Stimulated activated naive CD8-positive, alpha-beta T cell treated with anti-CD3 and anti-CD28 coated beads, Interleukin-15, amount 100 ng/mL, for 72 hours (primary cell): ENCODE data around the gene THBS2.
A peak's percentile ranks its signal among the peaks of the same experiment; 100 is the strongest.

Experiments used
- ATAC-seq: fragments of 150-1000 bp; cut with Tn5 transposase; 2 replicates; pipeline ENCODE4 v1.10.0; 2021; ENCODE audit warnings: mild to moderate bottlenecking, moderate library complexity
- DNase-seq, 2 donors: peaks; one replicate each; pipeline ENCODE4 v3.0.0; 2021 to 2022
- H3K27ac Mint-ChIP-seq, 2 donors: one replicate each; pipeline ENCODE4 v1.8.0; 2022; ENCODE audit warnings: mild to moderate bottlenecking in 2 of 2, mixed read lengths in 2 of 2, moderate library complexity in 2 of 2
- H3K27me3 Mint-ChIP-seq: one replicate; pipeline ENCODE4 v1.8.0; 2022; ENCODE audit warnings: mixed read lengths
- H3K4me1 Mint-ChIP-seq: one replicate; pipeline ENCODE4 v1.8.0; 2022; ENCODE audit warnings: mild to moderate bottlenecking, mixed read lengths
- H3K4me3 Mint-ChIP-seq, 2 donors: one replicate each; pipeline ENCODE4 v1.8.0; 2022; ENCODE audit warnings: mild to moderate bottlenecking in 2 of 2, mixed read lengths in 2 of 2, moderate library complexity in 1 of 2
- H3K9me3 Mint-ChIP-seq, 2 donors: one replicate each; pipeline ENCODE4 v1.8.0; 2022; ENCODE audit warnings: mixed read lengths in 2 of 2

Gene THBS2

DNA sequence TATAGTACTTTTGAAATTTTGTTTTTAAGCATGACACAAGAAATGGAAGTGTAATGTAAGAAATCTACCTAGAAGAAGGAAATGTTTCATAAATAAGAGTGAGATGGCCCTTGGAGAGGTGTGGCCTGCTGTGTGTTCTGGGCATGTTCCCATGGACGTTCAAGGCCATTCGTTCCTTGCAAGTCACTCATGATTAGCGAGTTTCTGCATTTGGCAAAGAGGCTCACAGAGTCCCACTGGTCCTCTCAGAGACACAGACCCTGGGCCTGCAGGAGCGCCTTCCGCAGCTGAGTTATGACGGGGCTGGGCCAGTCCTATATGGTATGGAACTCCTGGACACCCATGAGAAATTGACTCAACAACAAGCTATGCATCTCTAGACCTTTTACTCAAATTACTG lies 7.2 kb downstream of the THBS2 start:
- Mint-ChIP-seq H3K9me3 (peaks cover 8 to 14% of the 10 kb centered on the region in 2 donors), H3K4me3 (no peak overlapping the region), H3K27me3 (peaks cover 12% of the 10 kb centered on the region), H3K4me1 (no peaks in the 10 kb centered on the region), H3K27ac (no peak overlapping the region)
- DNase-seq (no peak), ATAC-seq (no peak)

DNA sequence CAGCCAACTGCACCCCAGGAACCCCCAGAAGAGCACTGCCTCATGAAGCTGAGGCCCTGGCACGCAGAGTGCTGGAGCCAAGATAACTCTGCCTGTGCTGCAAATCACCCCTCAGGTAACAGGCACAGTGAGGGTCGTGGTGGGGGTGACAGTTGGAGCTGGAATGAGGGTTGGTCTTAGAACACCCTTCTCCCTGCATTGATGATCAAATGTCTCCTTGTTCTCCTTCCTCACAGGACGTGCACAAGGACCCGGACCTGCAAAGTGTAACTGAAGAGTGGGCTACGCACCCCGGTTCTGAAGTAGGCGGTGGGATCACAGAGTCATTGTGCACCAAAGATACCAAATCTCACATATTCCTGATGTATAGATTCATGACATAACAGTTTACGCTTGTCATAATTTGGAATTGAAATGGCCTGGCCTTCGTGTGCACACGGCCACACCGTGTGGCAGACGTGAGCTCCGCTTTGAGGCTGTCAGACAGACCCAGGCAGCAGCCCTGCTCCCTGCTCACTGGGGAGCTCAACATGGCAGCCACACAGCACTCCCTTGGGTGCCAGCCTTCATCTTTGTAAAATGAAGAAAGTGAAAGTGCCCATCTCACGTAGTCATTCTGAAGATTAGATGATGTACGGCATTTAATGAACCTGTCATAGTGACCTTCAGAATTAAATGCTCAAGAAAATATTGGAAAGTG lies 8.8 kb downstream of the THBS2 start:
- no peak for DNase-seq
- peaks cover 8 to 14% of the 10 kb centered on the region in 2 donors for H3K9me3 Mint-ChIP-seq
- no peak overlapping the region for H3K27ac Mint-ChIP-seq

DNA sequence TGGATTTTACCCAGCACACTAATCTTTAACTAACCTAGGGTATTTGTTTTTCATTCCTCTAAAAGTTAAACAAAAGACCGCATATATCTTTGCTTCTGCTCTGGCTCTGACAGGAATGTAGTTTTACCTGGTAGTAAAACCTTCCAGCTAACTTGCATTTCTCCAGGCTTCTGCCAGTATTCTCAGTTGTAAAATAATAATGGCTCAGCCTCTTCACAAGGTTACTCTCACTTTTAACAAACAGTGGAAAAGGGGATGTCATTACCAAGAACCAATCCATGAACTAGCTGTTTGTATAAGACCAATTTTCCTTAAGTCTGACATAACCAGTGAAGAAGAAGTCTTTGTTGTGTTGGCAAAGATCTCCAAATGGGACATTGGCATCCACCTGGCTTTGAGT lies 10.0 kb downstream of the THBS2 start:
- Mint-ChIP-seq H3K27me3 (peaks cover 8% of the 10 kb centered on the region), H3K4me3 (no peak overlapping the region), H3K27ac (no peak overlapping the region), H3K4me1 (no peaks in the 10 kb centered on the region), H3K9me3 (peaks cover 8 to 14% of the 10 kb centered on the region in 2 donors)
- DNase-seq = no peak
- no peak for ATAC-seq

More for the DNA sequence above, 8.8 kb downstream of the THBS2 start:
- H3K27me3 Mint-ChIP-seq = no peaks in the 10 kb centered on the region
- no peaks in the 10 kb centered on the region for H3K4me1 Mint-ChIP-seq
- ATAC-seq = no peak
- H3K4me3 Mint-ChIP-seq = no peak overlapping the region

DNA sequence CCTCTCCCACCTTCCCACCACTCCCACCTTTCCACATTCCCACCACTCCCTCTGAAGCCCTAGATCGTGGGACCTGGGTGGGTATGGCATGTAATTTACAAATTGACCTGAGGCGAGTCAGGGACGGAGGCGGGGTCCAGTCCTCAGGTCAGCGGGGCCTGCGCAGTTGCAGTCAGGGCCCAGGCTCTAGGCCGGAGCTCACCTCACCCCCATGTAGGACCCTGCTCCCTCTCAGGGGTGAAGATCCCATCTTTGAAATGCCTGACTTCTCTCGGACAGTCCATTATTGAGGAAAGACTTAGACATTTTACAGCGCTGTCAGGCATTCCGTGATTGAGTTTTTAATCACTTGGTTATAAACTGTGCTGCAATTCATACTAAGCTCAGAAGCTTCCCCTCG lies 10.5 kb downstream of the THBS2 start:
- DNase-seq (peak; percentile 4 to 22), ATAC-seq (peak; percentile 19)
- peaks cover 9% of the 10 kb centered on the region for H3K27me3 Mint-ChIP-seq
- H3K9me3 Mint-ChIP-seq = peaks cover 8 to 12% of the 10 kb centered on the region in 2 donors
- no peak overlapping the region for H3K4me3 Mint-ChIP-seq
- no peaks in the 10 kb centered on the region for H3K4me1 Mint-ChIP-seq
- H3K27ac Mint-ChIP-seq = no peak overlapping the region

DNA sequence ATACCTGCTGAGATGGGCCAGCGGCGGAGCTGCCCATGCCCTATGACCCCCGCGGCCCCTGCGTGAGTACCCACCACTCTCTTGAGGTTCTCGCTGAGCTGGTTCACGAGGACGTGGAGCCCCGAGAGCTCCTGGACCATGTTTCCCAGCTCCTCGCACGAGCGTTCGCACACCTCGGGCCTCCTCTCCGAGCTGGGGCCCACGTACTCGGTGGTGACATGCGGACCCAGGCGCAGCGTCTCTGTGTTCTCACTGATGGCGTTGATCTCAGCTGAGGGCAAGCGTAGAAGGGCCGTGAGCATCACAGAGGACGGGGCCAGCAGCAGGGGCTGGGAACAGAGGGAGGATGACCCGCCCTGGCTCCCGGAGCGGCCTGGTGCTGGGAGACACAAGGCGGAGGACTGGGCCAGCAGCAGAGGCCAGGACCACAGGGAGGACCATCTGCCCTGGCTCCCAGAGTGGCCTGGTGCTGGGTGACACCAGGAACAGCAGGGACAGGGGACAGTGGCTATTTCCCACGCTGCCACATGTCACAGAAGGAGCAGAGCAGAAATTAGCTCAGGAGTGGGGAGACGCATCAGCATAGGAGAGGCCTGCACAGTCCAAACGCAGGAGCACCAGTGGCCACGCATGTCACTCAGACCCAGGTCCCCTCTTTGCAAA lies 11.8 kb downstream of the THBS2 start:
- no peaks in the 10 kb centered on the region for H3K9me3 Mint-ChIP-seq
- H3K27me3 Mint-ChIP-seq = peaks cover 9% of the 10 kb centered on the region
- no peak overlapping the region for H3K4me3 Mint-ChIP-seq
- DNase-seq = peak; percentile 4 to 38
- H3K27ac Mint-ChIP-seq = no peak overlapping the region
- ATAC-seq = peak; percentile 71
- H3K4me1 Mint-ChIP-seq = no peaks in the 10 kb centered on the region

DNA sequence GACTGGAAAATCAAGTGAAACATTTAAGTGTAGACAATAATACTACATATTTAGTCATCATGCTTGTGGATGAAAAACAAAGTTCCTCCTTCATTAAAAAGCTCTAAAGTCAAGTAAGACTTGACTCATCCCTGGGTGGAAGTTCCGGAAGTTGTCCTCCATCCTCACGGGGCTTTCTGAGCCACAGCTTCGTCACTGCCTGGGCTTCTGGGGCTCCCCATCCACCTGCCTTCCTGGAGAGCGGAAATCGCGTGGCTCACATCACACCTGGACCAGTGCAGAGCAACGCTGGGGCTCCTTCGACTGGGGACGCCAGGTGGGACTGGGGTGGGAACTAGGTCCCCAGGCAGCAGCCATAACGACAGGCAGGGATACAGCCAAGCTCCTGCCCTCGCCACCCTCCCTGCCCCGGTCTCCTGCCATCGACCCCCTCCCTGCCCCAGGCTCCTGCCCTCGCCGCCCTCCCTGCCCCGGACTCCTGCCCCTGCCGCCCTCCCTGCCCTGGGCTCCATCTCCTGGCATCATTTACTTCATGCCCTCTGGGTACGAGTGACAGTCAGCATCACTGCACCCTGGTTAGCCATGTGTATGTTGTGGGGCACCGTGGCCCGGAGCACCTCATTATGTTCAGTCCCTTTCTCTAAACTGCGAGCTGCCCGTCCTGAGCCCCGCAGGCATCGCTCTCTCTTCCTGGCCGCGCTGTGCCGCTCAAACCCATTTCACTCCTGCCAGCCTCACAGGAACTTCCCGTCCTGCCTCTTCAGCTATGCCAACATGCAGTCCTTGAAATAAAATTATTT lies 12.9 kb downstream of the THBS2 start:
- Mint-ChIP-seq H3K9me3 (no peaks in the 10 kb centered on the region), H3K27ac (no peak overlapping the region), H3K4me3 (no peak overlapping the region), H3K4me1 (no peaks in the 10 kb centered on the region), H3K27me3 (peaks cover 9% of the 10 kb centered on the region)
- peak; percentile 30 for ATAC-seq
- no peak for DNase-seq

DNA sequence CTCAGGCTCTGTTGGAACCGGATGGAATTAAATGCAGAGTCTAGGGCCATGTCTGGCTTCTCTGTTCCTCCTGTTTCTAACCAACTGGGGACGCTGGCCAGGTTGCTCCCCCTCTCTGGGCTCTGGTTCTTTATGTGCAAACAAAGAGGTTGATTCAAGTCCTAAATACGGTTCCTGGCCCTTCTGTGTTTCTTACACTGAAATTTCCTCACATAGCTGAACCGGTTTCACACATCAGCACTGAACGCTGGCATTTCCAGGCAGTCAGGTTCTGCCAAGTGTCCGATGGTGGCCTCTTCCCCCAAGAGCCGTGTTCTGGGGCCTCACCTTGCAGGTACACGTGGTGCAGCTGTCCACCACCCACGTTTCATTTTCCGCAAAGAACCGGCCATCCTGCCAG lies 13.5 kb downstream of the THBS2 start:
- H3K9me3 Mint-ChIP-seq = no peaks in the 10 kb centered on the region
- H3K27me3 Mint-ChIP-seq = peaks cover 9% of the 10 kb centered on the region
- DNase-seq (no peak), ATAC-seq (no peak)
- no peak overlapping the region for H3K4me3 Mint-ChIP-seq
- no peak overlapping the region for H3K27ac Mint-ChIP-seq
- H3K4me1 Mint-ChIP-seq = no peaks in the 10 kb centered on the region

DNA sequence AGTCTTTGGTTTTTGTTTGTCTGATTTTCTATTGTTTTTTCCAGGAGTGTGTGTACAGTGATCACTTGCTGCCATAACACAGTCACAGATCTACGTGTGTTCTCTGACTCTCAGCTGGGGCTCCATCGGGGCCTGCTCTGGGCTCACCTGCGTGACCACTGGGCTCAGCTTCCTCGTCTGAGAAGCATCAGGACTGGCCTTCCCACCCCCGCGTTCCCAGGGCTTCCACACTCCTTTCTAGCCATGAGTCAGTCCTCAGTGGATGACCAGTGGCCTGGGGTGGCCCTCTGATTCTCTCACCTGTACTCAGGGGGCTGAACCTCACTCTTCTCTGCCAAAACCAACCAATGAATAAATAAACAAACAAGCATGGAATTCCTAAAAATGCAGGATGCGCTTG lies 14.5 kb downstream of the THBS2 start:
- Mint-ChIP-seq H3K9me3 (peaks cover 4 to 5% of the 10 kb centered on the region in 2 donors), H3K4me1 (no peaks in the 10 kb centered on the region), H3K27ac (no peak overlapping the region), H3K27me3 (peaks cover 9% of the 10 kb centered on the region), H3K4me3 (no peak overlapping the region)
- DNase-seq = no peak
- no peak for ATAC-seq

DNA sequence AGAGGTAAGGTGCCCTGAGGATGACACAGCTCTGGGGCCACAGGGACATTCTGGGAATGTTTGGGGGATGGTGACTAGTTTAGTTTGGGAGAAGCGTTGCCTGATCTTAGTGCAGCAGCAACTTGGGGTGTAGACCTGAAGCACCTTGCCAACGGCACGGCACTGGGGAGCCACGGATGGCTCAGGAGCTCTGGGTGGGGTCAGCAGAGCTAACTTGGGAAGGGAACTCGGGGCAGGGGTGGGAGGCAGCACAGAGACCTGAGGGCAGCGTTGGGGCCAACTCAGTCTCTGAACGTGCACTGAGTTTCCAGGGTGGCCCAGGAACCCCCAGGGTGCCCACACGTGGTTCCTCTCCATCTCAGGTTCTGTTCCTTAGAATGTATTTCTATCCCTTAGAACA lies 14.9 kb downstream of the THBS2 start:
- ATAC-seq (no peak), DNase-seq (no peak)
- Mint-ChIP-seq H3K4me3 (no peak overlapping the region), H3K27ac (no peak overlapping the region), H3K9me3 (peaks cover 8 to 9% of the 10 kb centered on the region in 2 donors), H3K4me1 (no peaks in the 10 kb centered on the region), H3K27me3 (peaks cover 9% of the 10 kb centered on the region)

DNA sequence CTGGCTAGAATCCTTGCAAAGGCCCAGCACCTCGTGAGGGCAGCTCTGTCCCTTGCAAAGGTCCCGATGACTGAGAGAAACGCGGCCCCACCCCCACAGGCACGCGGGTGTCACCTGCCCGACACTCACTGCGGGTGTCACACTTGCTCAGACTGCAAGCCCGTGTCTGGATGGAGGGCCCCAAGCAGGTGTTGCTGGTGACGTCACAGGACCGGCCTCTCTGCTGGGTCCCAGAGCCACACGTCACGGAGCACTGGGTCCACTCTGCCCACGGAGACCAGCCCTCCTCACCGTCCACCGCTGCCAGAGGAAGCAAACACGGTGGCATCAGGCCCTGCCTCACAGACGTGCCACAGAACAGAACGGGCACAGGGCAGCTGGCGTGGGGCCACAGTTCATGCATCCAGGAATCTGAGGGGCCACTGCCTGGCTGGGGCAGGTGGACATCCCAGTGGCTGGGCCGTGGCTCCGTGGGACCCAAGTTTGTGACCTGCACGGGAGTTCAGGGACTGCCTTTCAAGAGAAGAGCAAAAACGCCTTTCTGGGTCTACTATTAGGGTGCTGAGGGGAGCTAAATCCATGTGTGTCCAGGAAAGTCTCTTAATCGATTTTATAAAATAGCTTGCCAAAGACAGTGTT lies 16.0 kb downstream of the THBS2 start:
- Mint-ChIP-seq H3K27me3 (peaks cover 9% of the 10 kb centered on the region), H3K4me1 (no peaks in the 10 kb centered on the region), H3K4me3 (no peak overlapping the region), H3K9me3 (peaks cover 16 to 19% of the 10 kb centered on the region in 2 donors), H3K27ac (no peak overlapping the region)
- DNase-seq (no peak), ATAC-seq (no peak)

DNA sequence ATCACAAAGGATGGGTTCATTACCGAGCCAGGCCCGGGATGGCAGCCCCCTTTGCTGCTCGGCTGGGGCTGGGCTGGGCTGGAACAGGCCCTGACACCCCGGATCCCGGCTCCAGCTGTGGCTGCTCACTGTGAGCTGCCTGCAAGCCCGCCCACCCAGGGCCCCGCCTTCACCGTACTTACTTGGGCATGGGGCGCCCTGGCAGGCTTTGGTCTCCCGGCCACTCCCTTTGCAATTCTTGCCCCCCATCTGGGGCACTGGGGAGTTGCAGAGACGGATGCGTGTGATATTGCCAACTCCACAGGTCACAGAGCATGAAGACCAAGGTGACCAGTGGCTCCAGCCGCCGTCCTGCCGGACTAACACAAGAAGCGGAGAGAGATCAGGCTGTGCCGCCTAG lies 16.7 kb downstream of the THBS2 start:
- no peak for DNase-seq
- Mint-ChIP-seq H3K27ac (no peak overlapping the region), H3K9me3 (peaks cover 16 to 19% of the 10 kb centered on the region in 2 donors), H3K4me3 (no peak overlapping the region), H3K4me1 (no peaks in the 10 kb centered on the region), H3K27me3 (peaks cover 9% of the 10 kb centered on the region)
- no peak for ATAC-seq

DNA sequence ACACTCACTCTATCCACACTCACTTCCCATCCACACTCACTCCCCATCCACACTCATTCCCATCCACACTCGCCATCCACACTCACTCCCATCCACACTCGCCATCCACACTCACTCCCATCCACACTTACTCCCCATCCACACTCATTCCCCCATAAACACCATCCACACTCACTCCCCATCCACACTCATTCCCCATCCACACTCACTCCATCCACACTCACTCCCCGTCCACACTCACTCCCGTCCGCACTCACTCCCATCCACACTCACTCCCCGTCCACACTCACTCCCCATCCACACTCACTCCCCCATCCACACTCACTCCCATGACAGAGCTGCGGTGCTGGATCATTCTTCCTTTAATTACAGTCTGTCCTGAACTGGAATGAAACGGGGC lies 17.1 kb downstream of the THBS2 start:
- Mint-ChIP-seq H3K9me3 (peaks cover 16 to 19% of the 10 kb centered on the region in 2 donors), H3K4me1 (no peaks in the 10 kb centered on the region), H3K27me3 (peaks cover 9% of the 10 kb centered on the region), H3K27ac (no peak overlapping the region), H3K4me3 (no peak overlapping the region)
- ATAC-seq (no peak), DNase-seq (no peak)

DNA sequence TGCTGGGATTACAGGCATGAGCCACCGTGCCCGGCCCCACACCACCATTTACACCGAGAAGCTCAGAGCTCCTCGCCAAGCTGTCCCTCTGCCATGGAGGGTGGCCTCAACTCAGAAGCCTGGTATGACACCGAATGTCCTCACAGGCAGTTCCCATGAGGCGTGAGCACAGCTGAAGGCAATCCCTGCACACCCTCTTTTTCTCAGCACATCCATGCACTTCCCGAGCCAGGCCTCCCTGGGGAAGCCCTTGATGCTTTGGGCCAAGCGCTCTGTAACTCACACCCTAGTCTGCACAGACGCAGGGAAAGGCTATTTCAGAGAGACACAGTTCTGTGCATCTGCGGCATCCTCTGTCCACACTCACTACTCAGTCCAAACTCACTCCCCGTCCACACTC lies 18.4 kb downstream of the THBS2 start:
- H3K27ac Mint-ChIP-seq = no peak overlapping the region
- ATAC-seq (no peak), DNase-seq (no peak)
- peaks cover 16 to 19% of the 10 kb centered on the region in 2 donors for H3K9me3 Mint-ChIP-seq
- H3K4me3 Mint-ChIP-seq = no peak overlapping the region
- no peaks in the 10 kb centered on the region for H3K4me1 Mint-ChIP-seq
- H3K27me3 Mint-ChIP-seq = peaks cover 9% of the 10 kb centered on the region

DNA sequence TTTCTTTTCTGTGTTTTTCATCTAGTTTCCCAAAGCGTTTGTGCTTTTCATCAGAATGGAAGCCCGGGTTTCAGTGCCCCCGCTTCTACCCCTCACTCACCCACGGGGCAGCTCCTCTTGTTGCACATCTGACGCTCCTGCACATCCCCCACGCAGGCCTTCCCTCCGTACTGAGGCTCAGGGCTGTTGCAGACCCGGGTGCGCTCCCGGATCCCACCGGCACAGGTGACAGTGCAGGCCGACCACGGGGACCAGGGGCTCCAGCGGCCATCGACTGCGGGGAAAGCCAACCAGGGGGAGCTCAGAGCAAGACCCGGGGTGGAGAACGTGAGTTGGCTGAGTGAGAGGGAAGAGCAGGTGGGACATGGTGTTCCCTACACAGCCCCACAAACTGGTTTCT lies 19.0 kb downstream of the THBS2 start:
- Mint-ChIP-seq H3K27me3 (peaks cover 14% of the 10 kb centered on the region), H3K27ac (no peak overlapping the region), H3K4me3 (no peak overlapping the region), H3K4me1 (no peaks in the 10 kb centered on the region), H3K9me3 (peaks cover 16 to 19% of the 10 kb centered on the region in 2 donors)
- no peak for ATAC-seq
- no peak for DNase-seq

DNA sequence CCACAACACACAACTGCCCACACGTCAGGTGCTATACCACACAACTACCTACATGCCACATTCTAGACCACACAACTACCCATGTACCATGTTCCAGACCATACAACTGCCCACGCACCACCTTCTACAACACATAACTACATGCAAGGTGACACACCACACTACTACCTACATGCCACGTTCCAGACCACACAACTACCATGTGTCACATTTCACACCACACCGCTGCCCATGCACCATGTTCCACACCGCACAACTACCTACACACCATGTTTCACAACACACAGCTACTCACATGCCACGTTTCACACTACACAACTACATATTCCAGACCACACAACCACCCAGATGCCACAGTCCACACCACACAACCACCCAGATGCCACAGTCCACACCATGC lies 19.8 kb downstream of the THBS2 start:
- no peak overlapping the region for H3K27ac Mint-ChIP-seq
- no peak for DNase-seq
- no peaks in the 10 kb centered on the region for H3K4me1 Mint-ChIP-seq
- peaks cover 9% of the 10 kb centered on the region for H3K27me3 Mint-ChIP-seq
- H3K4me3 Mint-ChIP-seq = no peak overlapping the region
- no peak for ATAC-seq
- peaks cover 16 to 19% of the 10 kb centered on the region in 2 donors for H3K9me3 Mint-ChIP-seq
